Brain pericyte (primary cell): Measurements from ENCODE around the gene NRXN2.

Source experiments
- DNase-seq: peaks from one replicate; pipeline ENCODE4 v3.0.0-alpha.2; 2012; ENCODE audit warnings: low read depth, low spot score

NRXN2 gene

DNA sequence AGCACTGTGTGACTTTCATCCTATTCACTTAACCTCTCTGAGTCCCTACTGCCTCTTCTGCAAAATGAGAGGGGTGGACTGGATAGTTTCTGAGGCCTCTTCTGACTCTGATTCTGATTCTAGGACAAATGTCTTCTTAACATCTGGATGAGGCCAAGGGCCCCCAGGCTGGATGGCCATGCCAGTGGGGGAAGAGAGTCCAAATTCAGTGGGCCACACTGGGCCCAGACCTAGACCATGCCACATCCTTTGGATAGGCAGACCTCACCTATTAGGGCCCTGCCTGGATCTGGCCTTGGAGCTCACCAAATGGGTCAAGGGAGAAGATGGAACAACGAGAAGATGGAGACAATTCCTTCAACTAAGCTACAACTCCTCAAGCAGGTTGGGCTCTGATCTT, 24.6 kb downstream of the NRXN2 start:
- no peak for DNase-seq

DNA sequence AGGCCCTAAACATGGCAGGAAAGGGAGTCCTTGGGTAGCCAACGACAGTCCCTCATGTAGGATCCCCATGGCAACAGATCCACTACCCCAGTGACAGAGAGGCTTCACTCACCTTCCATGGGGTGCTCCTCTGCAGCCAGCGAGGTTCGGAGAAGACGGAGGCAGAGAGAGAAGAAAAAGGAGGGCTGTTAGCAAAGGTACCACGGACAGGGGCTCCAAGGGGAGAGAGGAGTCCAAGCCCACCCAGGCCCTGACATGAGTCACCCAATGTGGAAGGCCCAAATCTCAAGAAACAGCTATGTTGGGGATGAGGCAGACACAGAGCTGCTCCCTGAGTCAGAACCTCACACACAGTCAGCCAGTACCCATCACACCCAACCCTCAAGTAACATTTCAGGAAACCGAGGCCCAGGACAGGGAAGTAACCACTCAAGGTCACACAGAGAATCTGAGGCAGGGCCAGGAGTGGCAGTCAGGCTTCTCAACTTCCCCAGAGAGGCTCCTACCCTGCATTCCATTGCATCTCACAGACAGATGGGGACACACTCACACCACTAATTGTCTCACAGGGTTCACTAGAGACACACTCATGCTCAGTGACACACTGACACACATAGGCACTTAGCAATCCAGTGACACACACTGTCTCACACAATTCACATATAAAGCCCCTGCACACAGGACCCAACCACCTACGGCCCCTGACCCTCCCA, 25.2 kb downstream of the NRXN2 start:
- DNase-seq = no peak

DNA sequence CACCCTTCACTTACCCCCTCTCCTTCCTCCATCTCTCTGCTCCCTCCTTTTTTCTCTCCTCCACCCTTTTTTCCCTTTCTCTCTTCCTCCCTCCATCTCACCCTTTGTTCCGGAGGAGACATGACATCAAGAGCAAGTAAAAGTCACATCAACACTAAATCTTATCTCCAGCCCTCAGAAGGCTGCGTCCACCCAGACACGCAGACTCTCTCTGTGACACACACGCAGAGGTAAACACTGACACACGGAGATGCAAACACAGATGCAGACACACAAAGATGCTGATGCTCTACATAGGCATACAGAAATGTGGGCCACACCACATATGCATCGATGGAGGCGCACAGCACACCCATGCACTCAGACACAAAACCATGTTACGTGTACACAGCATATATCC, 27.0 kb downstream of the NRXN2 start:
- no peak for DNase-seq

DNA sequence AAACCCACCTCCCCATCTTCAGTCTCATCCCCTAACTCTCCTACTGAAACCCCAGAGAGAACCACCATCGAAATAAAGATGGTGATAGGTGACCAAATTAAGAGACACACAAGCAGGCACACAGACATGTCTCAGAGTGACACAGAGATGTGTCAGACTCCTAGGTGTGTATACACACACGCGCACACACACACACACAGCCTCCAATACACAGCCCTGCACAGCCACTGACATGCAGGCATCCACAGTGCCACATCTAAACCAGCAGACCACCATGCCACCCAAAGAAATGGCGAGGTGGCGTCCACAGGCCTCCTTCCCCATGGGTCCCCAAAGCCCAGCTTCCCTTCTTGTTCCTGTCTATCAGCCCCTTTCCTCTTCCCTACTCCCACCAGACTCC, 27.4 kb downstream of the NRXN2 start:
- DNase-seq = no peak

DNA sequence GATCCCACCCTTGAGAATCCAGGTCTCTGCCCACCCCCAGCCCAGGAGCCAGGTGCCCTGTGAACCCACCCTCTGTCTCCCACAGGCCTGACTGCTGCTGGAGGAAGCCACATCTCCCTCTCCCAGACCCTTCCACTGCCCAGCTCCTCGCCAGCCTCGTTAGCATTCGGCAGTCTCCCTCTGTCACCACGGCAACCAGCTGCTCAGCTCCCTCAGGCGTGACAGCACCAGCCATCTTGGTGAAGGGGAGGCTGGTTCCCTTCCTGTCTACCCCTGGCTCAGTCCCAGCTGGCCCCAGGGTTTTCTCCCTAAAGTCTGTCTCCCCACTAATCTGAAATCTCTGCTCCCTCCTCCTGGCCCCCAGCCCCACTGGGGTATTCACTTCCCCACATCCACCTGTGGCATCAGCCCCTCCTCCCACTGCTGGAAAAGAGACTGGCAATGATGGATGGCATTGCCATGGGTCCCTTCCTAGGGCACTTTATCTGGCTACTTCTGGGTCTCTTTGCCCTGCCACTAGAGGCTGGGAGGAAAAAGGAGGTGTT, 28.1 kb downstream of the NRXN2 start:
- no peak for DNase-seq

DNA sequence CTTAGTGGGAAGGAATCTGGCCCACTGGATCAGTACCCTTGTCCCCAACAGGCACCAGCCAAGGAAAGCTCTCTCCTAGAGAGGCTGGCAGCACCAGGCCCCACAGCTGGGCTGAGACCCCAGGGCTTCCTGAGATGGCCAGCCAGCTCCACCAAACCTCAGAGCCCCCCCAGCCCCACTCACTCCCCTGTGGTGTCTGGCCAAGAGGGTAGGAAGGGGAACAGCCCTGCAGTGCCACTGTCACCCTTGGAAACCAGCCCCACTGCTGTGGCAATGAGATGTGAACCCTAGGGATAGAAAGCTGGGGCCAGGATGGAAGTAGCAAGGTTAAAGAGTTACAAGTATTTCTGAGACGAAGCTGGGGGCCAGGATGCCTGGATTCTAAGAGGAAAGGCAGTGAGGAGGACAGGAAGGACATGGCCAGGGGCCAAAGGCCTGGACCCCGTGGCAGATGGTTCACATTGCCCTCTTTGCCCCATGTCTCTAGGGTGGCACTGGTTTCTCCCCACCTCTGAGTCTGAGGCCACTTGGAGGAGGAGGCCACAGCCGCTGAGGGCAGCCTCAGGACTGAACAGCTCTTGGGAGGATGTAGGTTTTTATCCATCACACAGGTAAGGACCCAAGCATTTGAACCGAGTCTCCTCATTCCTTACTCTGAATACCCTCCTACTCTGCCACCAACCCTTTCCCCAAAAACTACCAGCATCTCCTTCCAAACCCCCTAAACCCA, 28.8 kb downstream of the NRXN2 start:
- no peak for DNase-seq

DNA sequence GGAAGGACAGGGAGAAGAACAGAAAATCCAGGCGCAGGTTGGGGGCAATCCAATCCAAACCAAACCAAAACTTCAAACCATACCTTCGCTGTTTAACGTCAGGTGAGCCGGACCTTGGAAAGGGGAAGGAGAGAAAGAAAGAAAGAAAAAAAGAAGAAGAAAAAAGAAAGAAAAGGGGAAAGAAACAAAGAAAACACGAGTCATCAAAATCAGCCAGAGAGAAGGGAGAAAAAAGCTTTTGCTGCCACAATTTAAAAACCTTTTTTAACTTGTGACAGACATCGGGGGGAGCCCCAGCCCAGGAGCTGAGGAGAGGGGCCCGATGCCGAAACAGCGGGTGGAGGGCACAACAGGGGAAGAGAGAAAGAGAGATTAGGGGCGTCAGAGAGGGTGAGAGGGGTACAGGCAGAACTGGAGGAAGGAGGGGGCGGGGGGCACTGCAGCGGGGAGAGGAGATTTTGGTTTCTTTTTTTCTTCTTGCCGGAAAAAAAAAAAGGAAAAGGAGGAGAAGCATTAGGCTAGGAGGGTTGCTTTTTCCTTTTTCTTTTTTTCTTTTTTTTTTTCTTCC, 30.1 kb downstream of the NRXN2 start:
- no peak for DNase-seq

DNA sequence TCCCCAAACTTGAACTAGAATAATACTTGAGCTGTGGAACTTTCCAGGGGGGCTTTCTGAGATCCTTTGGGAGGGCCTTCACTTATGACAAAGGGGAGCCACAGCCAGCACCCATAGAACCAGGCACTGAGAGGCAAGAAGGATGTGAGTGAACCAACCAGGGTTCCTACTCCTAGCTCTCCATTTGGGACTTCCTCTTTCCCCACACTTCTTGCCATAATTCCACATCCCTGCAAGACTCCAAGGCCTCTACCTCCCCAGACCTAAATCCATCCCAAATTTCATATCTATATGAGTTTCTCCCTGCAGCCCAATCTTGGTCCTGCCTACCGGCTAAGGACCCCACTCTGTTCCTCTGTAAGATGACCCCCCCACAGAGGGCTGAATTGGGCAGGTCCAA, 31.5 kb downstream of the NRXN2 start:
- no peak for DNase-seq

DNA sequence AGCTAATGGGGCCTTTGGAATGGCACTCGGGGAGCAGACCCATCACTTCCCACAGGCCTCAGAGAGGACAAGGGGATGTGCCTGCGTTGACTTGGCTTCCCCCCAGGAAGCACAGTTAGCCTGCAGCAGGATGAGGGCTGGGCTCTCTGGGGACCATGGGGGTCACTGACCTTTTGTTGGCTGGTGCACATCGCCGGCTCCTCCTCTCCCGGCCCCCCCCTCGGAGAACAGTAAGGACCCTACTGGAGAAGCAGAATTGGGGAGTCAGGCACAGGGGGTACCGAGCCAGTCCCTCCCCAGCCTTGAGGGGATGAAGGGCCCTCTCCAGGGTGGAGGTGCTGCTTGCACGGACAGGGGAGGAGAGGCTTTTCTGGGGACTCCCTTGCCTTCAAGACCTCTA, 32.8 kb downstream of the NRXN2 start:
- DNase-seq = no peak

DNA sequence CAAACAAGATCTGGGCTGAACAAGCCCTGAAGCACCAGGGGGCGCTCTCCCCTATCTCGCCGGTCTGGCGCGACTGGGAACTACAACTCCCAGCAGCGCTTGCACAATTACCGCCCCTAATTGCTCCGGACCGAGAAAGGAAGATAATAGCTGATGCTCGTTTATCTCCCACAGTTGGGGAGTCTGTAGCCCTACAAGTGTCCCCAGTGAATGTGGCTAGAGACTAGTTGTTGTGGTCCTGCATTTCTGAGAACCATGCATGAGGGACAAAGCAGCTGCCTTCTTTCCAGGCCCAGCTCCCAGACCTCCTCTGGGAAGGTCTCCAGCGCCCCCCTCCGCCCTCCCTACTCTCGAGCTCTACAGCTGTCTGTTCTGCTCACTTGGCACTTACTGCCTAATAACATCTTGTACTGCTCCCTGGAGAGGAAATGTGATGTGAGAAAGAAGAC, 34.4 kb downstream of the NRXN2 start:
- peak; percentile 53 for DNase-seq

DNA sequence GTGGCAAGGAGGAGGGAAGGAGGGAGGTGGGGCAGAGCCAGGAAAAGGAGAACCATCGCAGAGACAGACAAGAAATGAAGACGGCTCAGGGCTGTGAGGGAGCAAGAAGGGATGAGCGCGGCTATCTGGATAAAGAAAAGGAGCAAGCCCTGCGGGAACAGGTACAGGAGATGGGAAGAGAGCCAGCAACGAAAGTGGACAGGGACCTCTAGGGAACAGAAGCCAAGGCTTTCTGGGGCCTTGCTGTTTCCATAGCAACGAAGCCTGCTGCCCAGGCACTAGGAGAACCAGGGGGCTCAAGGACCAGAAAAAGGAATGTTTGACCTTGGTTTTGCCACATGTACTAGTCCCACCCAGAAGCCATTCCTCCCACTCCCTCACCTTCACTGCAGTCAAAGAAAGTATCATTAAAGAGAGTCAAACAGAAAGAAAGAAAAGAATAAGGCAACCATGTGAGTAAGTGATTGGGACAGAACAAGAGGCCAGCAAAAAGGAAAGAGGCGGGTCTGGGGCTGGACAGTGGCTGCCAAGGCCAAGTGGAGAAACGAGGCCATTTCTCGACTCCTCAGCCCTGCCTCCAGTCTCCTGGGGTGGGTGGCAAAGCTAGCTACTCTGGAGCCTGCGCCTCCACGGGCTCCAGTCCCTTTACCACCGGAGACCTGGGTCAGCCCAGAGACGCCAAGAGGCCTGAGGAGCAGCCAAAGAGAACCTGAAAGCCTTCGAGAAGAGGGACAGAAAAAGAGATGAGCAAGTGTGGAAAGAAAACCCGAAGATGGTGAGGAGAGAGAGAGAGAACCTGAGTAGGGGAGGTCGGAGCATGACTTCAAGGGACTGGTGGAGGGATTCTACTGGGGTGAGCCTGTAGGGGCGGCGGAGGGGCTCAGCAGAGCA, 35.1 kb downstream of the NRXN2 start:
- no peak for DNase-seq

DNA sequence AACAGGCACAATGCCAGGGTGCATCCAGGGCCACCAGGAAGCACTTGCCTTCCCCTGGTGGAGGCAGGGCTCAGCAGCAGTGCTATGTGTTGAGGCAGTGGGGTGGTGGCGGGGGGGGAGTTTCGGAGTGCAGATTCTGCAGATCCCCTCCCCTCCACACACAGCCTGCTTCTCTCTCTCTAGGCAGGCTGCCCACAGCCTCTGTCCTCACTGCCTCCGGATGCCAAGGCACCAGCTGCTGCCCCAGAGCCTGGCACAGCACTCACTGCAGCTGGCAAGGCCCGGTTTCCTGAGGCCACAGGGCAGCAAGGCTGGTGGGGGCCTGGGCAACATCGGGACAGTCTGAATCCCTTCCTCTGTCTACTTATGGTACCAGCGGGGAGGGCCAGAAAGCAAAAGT, 35.8 kb downstream of the NRXN2 start:
- DNase-seq = no peak

DNA sequence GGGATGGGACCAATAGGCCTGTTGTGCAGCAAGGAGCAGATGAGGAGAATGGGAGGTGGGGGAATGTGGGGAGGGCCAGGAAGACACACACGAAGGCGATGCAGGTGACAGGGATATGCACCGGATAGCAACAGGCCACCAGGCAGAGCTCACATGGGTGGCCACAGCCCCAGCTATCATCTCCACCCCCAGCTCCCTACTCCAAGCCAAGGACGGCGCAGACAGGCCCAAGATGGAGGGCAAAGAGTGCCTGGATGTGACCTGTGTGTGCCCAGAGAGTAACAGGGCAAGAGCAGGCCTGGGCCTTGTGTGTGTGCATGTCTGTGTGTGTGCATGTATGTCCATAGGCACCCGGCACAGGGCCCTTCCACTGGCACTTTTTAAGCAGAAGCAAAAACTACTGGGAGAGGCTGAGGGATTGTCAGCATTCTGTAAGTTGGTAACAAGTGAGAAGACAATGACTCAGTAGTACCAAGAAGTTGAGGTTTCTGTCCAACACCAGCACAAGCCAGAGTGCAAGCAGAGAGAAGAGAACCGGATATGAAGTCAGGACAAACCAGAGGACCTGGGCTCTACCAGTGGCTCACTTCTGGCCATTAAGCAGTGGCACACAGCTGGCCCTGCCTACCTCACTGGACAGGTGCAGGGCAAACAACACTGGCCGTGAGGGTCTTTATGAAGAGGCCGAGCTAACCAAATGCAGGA, 36.4 kb downstream of the NRXN2 start:
- DNase-seq = no peak

DNA sequence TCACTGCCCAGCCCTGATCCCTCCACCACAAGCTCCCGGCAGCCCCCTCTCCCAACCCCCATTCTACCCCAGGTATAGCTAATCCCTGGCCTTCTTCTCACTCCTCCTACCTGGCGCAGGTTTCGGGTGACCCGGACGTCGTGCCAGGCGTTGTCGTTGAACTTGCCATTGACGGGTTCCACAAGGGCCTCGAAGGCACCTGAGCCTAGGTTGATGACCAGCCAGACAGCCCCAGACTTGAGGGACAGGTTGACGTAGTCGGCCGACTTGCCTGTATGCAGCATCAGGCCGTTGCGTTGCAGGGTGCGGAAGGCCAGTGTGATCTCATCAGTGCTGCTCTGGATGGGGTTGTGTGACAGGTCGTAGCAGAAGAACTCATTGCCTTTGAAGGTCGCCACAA, 37.5 kb downstream of the NRXN2 start:
- no peak for DNase-seq

DNA sequence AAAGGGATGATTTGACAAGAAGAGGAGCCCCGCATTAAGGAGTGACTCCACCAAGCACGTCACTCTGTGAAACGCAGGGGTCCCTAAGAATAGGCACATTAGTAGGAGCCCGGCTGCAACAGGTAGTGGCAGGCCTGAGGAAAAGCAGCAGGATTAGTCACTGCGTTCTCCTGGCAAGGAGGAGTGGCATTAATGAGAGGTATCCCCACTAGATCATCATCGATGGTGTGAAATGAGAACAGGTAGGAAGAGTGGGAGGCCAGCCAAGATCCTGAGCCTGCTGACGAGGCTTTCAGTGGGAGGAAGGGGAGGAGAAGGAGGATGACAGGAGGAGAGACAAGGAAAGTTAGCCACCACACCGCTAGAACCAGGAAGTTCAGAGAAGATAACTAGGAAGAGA, 38.6 kb downstream of the NRXN2 start:
- no peak for DNase-seq

DNA sequence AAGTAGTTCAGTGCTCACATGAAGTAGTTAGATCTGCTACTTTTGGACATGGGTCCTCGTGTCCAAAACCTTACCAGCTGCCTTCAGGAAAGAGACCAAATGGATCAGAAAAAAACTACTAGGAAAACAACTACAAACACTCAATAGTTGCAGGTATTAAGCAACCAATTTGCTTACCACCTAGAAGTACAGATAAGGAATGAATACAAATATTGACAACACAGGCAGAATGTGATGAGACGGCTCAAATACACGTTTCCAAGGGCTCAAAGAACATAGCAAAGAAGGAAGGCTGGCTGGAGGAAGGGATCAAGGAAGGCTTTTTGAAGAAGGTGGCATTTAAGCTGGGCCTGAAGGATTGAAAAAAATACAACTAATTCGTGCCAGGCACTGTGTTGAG, 41.8 kb downstream of the NRXN2 start:
- no peak for DNase-seq

DNA sequence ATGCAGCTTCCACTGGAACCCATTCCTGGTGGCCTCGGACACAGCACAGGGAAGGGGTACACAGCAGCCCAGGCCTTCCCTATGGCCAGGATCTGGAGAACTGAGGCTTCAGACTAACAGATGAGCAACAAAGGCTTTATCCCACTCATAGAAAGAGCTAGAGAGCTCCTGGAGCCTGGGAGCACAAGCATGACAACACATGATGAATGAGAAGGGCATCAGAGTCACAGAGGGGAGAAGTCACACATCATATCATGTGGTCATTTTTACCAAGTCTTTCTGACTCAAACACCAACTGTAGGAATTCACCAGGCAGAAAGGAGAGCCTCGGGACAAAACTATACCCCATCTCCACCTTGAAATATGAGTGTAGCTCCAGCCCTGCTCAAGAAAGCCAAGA, 43.2 kb downstream of the NRXN2 start:
- DNase-seq = no peak

DNA sequence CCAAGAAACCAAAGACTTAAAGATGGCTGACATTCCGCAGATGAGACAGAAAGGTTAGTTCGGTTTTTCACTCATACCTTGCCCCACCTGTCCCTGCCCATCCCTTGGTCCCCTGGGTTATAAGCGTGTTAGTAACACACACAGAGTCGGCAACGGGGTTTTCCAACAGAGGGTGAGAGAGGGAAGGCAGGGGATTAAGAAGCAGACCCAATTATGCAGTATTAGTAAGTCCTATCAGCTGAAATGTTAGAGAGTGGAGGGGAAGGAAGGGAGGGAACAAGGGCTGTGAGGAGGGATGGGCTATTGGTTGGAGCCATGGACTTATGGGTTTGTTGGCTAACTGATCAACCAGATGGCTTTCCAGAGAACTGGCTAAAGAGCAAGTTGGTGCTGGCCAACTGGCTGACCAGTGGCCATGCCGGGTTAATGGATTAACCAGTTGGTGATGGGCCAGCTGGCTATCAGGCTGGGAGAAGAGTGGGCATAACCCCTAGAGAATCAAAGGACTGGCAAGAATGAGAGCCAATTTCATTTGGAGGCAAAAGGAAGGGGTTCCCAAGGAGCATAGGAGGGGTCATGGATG, 45.5 kb downstream of the NRXN2 start:
- DNase-seq = no peak

DNA sequence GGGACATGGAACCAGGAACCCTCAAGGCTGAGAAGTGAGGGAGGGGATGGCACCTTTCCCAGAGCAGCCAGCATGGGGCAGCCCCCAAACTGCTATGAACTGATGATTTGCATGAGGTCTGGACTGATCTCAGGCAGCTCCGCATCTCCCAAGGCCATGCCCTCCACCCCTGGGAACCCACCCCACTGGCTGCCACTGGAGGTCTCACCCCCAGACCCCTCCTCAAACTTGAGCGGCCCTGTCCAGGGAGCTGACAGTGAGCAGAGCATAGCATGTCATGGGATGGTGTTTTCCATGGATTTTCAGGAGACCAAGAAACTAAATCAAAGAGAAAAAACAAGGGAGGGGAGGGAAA, 46.8 kb downstream of the NRXN2 start:
- no peak for DNase-seq

DNA sequence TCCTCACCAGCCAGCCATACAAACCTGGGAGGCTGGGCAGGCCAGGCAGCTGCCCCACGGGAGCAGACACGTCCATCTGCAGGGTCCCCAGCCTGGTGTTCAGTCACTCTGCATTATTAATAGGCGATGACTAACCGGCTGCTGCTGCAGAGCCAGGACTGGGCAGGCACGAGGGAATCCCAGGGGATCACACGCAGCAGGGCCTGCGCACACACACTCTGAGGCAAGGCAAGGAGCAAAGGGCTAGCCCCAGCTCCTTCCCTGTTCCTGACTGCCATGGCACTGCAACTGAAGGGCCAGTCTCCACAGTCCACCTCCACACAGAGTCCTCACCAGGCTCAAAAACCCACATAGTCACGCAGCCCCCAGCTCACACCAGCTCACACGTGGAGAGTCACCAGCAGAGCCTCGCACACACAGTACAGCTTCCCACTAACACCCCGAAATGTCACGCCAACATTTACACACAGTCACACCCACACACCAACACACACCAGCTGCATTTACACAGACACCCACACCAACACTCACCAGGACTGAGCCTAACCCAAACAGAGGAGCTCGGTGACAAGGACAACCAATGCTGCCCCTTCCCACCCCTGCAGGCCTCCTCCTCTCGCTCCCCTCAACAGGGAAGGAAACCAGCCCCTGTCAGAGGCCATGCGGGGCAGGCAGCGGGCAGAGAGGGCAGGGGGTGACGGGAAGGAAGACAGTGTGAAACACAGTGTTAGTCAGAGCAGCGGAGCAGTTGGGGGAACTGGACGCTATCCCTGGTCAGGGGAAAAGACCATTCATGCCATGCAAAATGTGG, 47.3 kb downstream of the NRXN2 start:
- peak; percentile 33 for DNase-seq
